Stimulated activated CD8-positive, alpha-beta memory T cell treated with anti-CD3 and anti-CD28 coated beads, Interleukin-15, amount 100 ng/mL, for 4 hours (primary cell): ENCODE results near the gene COMMD3.
"Not testable (repeated sequence)": the region's sequence is repeated elsewhere in the genome, so short reads cannot be mapped to it uniquely, and the experiment has no call there.

Source experiments
- DNase-seq, 2 donors: peaks; one replicate each; pipeline ENCODE4 v3.0.0-alpha.2; 2020; ENCODE audit warnings: low read depth in 2 of 2

The COMMD3 gene

GRCh38 chr10:22338931-22339330 lies 22.7 kb downstream of the COMMD3 start:
- DNase-seq, result no peak

GRCh38 chr10:22339761-22340328 lies 23.7 kb downstream of the COMMD3 start:
- DNase-seq, result no peak

- DNase-seq, result no peak
Measured at GRCh38 chr10:22340329-22341189, 24.4 kb downstream of the COMMD3 start.

- DNase-seq, result no peak
Measured at GRCh38 chr10:22341190-22341925, 25.2 kb downstream of the COMMD3 start.

- no peak for DNase-seq
Measured at GRCh38 chr10:22341926-22342196, 25.7 kb downstream of the COMMD3 start.

GRCh38 chr10:22342421-22342820 lies 26.2 kb downstream of the COMMD3 start:
- DNase-seq, result no peak

- DNase-seq, result no peak
Measured at GRCh38 chr10:22343731-22344130, 27.5 kb downstream of the COMMD3 start.

GRCh38 chr10:22344249-22344648 lies 28.1 kb downstream of the COMMD3 start:
- no peak for DNase-seq

GRCh38 chr10:22344781-22345300 lies 28.7 kb downstream of the COMMD3 start:
- DNase-seq, result no peak

GRCh38 chr10:22345301-22346095 lies 29.3 kb downstream of the COMMD3 start, which contains the start of gene SPAG6:
SPAG6 (plus strand) TSS chr10:22345496; CDS start chr10:22345612, 116 bp downstream.
- DNase-seq, result no peak

GRCh38 chr10:22346096-22346661 lies 30.0 kb downstream of the COMMD3 start:
- DNase-seq, result no peak

- DNase-seq, result no peak
Measured at GRCh38 chr10:22349755-22350154, 33.6 kb downstream of the COMMD3 start.

- no peak for DNase-seq
Measured at GRCh38 chr10:22351131-22351703, 35.0 kb downstream of the COMMD3 start.

- DNase-seq, result no peak
Measured at GRCh38 chr10:22356324-22356873, 40.2 kb downstream of the COMMD3 start.

GRCh38 chr10:22357770-22358169 lies 41.6 kb downstream of the COMMD3 start:
- DNase-seq, result not testable (repeated sequence)

- no peak for DNase-seq
Measured at GRCh38 chr10:22363305-22363704, 47.1 kb downstream of the COMMD3 start.

- DNase-seq, result no peak
Measured at GRCh38 chr10:22364407-22365140, 48.4 kb downstream of the COMMD3 start.

- DNase-seq, result no peak
Measured at GRCh38 chr10:22365233-22365632, 49.0 kb downstream of the COMMD3 start.

GRCh38 chr10:22365644-22366434 lies 49.7 kb downstream of the COMMD3 start:
- DNase-seq, result no peak
